Measurements from ENCODE around the gene DCLK1.
"Not testable (repeated sequence)": the region's sequence is repeated elsewhere in the genome, so short reads cannot be mapped to it uniquely, and the experiment has no call there.

DCLK1 gene

GRCh38 chr13:36130552-36131221 is 495 bp downstream of the DCLK1 start:
- no peak for DNase-seq

GRCh38 chr13:36130193-36130551 is 1.0 kb downstream of the DCLK1 start:
- DNase-seq: no peak

GRCh38 chr13:36129539-36129938 is 1.6 kb downstream of the DCLK1 start:
- no peak for DNase-seq

- no peak for DNase-seq
Observed at GRCh38 chr13:36126491-36126890, 4.7 kb downstream of the DCLK1 start.

GRCh38 chr13:36125841-36126240 is 5.3 kb downstream of the DCLK1 start:
- DNase-seq: no peak

GRCh38 chr13:36124236-36124822 is 6.9 kb downstream of the DCLK1 start:
- DNase-seq: no peak

GRCh38 chr13:36115306-36115705 is 15.9 kb downstream of the DCLK1 start:
- DNase-seq: no peak

- no peak for DNase-seq
Observed at GRCh38 chr13:36114233-36114632, 16.9 kb downstream of the DCLK1 start.

- DNase-seq: no peak
Observed at GRCh38 chr13:36108954-36109353, 22.2 kb downstream of the DCLK1 start.

GRCh38 chr13:36108342-36108741 is 22.8 kb downstream of the DCLK1 start:
- DNase-seq: no peak

- no peak for DNase-seq
Observed at GRCh38 chr13:36107521-36107920, 23.7 kb downstream of the DCLK1 start.

- no peak for DNase-seq
Observed at GRCh38 chr13:36105726-36106125, 25.5 kb downstream of the DCLK1 start.

- no peak for DNase-seq
Observed at GRCh38 chr13:36102721-36103120, 28.5 kb downstream of the DCLK1 start.

- not testable (repeated sequence) for DNase-seq
Observed at GRCh38 chr13:36101907-36102306, 29.3 kb downstream of the DCLK1 start.

- no peak for DNase-seq
Observed at GRCh38 chr13:36101157-36101556, 30.0 kb downstream of the DCLK1 start.

- DNase-seq: peak; percentile 30
Observed at GRCh38 chr13:36098080-36098479, 33.1 kb downstream of the DCLK1 start.

- peak; percentile 83 for DNase-seq
Observed at GRCh38 chr13:36096461-36097416, 34.4 kb downstream of the DCLK1 start.

GRCh38 chr13:36094478-36094877 is 36.7 kb downstream of the DCLK1 start:
- DNase-seq: no peak

GRCh38 chr13:36090592-36090991 is 40.6 kb downstream of the DCLK1 start:
- no peak for DNase-seq

- DNase-seq: no peak
Observed at GRCh38 chr13:36089130-36089647, 42.0 kb downstream of the DCLK1 start.

GRCh38 chr13:36088463-36088862 is 42.7 kb downstream of the DCLK1 start:
- no peak for DNase-seq

GRCh38 chr13:36088001-36088400 is 43.2 kb downstream of the DCLK1 start:
- peak; percentile 77 for DNase-seq

- no peak for DNase-seq
Observed at GRCh38 chr13:36086117-36086516, 45.1 kb downstream of the DCLK1 start.

- no peak for DNase-seq
Observed at GRCh38 chr13:36084131-36084530, 47.1 kb downstream of the DCLK1 start.
